ENCODE measurements around the gene CDADC1. TPM values are rescaled to one million over a fixed set of nuclear protein-coding genes. Genes with fewer than 3 reads are reported as not detected.

Gene CDADC1
- 3.2 TPM for polyA plus RNA-seq (2013, experiment 1 of 2)
- 5.9 TPM for polyA plus RNA-seq (2013, experiment 2 of 2)

DNA sequence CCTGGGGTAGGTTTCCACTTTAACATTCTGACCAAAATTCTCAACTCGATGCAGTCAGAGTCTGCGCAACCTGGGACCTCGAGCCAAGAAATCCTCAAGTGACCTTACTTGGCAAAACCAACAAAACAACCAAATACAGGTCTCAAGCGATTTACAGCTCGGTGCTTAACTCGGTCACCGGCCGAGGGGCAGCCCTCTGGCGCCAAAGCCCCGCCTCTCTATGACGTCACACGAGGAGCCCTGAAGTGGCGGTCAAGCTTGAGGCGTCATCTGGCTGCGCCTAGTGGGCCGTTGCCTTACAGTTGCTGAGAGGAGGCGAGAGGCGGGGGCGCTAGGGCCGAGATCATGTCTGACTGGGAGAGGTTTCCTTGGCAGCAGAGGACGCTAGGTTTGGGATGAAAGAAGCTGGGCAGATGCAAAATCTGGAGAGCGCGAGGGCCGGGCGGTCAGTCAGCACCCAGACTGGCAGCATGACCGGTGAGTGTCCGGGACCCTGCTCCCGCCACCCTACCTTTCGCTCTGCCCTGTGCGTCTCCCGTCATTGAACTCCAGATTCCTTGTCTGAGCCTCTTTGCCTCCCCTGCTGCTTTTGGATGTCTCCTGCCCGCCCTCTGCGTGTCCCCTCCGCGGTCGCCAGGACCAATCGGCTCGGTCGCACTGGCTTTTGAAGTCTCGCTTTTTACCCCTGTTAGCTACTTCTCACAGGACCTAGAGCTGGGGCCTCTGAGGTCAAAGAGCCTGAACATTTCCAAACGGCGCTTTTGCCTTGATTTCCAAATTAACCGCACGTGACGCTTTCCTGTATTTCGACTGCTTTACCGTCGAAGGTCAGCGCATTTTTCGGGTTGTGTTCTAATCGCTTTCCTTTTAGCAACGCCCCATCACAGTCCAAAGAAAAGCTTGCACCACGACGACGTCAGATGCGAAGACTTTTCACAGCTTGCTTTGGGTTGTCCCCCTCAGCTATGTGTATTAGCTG is at the start of gene CDADC1:
Gene CDADC1, plus strand, starts transcription at position 283 of the 979 bp plus-strand sequence. Its CDS starts 113 bp downstream, at position 396.
- H3K4me1 ChIP-seq (ENCODE audit: insufficient read depth, low read length) = peaks cover 13% of the 10 kb centered on the region; the same call in 1 of the 2 replicates
- H3K27ac ChIP-seq (ENCODE audit: low read depth, low read length) = peak within 1 kb of the TSS; percentile 65

DNA sequence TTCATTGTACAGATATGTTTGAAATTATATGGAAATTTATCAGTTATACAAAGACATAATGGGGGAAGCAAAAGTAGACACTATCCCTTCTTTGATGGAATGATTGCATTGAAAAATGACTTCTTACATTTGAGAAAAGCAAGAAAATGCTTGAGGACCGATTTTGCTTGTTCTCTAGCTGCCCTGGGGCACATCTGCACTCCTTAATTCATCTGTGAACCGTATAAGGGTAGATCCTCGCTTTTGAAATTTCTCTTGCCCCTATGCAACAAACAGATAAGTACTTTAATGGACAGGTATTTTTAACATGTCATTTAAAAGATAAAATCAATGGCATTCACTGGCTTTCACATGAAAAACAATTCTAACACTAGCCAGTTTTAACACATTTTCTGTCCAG is 41.1 kb upstream of the CDADC1 start:
- Histone ChIP-seq H3K4me1 (ENCODE audit: insufficient read depth, low read length) (no peaks in the 10 kb centered on the region), H3K27me3 (ENCODE audit: insufficient read depth, low read length) (no peaks in the 10 kb centered on the region), H3K9ac (ENCODE audit: low read depth, low read length) (no peak overlapping the region), H3K9me3 (ENCODE audit: insufficient read depth, low read depth, low read length) (no peaks in the 10 kb centered on the region), H3K36me3 (ENCODE audit: insufficient read depth, low read length) (peaks cover 88% of the 10 kb centered on the region), H3K27ac (ENCODE audit: low read depth, low read length) (no peak overlapping the region), H3K4me3 (ENCODE audit: low read length) (no peak overlapping the region)
- WGBS = 90% methylated on average over 3 of the region's 3 CpGs

More for the DNA sequence above, at the start of gene CDADC1:
- H3K4me3 ChIP-seq (ENCODE audit: low read length) = peak within 1 kb of the TSS; percentile 82
- H3K9ac ChIP-seq (ENCODE audit: low read depth, low read length) = peak within 1 kb of the TSS; percentile 73
- under 1% methylated on average over 56 of the region's 56 CpGs for WGBS
- no peaks in the 10 kb centered on the region for H3K9me3 ChIP-seq (ENCODE audit: insufficient read depth, low read depth, low read length)
- H3K27me3 ChIP-seq (ENCODE audit: insufficient read depth, low read length) = no peaks in the 10 kb centered on the region
- H3K36me3 ChIP-seq (ENCODE audit: insufficient read depth, low read length) = no peaks in the 10 kb centered on the region

DNA sequence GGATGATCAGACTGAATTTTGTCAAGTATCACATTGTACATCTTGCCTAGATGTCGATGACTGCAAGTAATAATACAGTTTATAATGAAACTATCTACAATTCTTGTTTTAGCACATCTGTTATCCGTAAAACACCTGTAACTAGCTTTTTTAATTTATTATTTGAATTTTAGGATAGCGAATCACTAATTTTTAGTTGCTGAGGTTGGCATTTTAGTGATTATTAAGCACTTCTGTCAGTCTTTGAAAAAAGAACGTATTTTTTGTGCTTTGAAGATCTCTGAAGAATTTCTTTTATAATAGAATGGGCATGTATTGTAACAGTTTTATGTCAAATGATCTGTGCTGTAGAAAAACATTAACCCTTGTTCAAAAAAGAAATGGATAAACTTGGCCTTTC is 39.1 kb upstream of the CDADC1 start:
- Histone ChIP-seq H3K4me1 (ENCODE audit: insufficient read depth, low read length) (no peaks in the 10 kb centered on the region), H3K36me3 (ENCODE audit: insufficient read depth, low read length) (peaks cover 68% of the 10 kb centered on the region), H3K4me3 (ENCODE audit: low read length) (no peak overlapping the region), H3K27me3 (ENCODE audit: insufficient read depth, low read length) (no peaks in the 10 kb centered on the region), H3K9ac (ENCODE audit: low read depth, low read length) (no peak overlapping the region), H3K9me3 (ENCODE audit: insufficient read depth, low read depth, low read length) (no peaks in the 10 kb centered on the region), H3K27ac (ENCODE audit: low read depth, low read length) (no peak overlapping the region)
- 97% methylated on average over 4 of the region's 4 CpGs for WGBS

DNA sequence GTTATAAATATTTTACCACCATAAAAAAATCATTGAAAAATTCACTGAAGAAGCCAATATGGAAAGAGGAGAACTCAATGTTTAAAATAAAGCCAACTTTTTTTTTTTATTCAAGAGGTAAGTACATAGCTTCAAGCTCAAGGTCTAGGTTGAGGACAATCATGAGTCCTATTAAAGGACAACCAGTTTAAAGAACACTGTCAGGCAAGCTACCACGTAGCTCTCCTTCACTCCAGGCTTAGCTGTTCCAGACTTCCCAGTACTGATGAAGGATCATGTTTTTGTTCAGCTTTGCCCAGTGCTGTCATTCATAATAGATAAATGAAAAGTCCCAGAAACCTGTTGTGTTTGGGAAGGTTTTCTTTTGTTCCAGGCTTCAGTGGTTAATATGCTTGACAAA is 37.6 kb upstream of the CDADC1 start:
- Histone ChIP-seq H3K27ac (ENCODE audit: low read depth, low read length) (no peak overlapping the region), H3K4me1 (ENCODE audit: insufficient read depth, low read length) (peaks cover 10% of the 10 kb centered on the region), H3K4me3 (ENCODE audit: low read length) (no peak overlapping the region), H3K36me3 (ENCODE audit: insufficient read depth, low read length) (peaks cover 53% of the 10 kb centered on the region), H3K27me3 (ENCODE audit: insufficient read depth, low read length) (no peaks in the 10 kb centered on the region), H3K9ac (ENCODE audit: low read depth, low read length) (no peak overlapping the region), H3K9me3 (ENCODE audit: insufficient read depth, low read depth, low read length) (no peaks in the 10 kb centered on the region)
- WGBS = 100% methylated on average over 1 of the region's 1 CpG

DNA sequence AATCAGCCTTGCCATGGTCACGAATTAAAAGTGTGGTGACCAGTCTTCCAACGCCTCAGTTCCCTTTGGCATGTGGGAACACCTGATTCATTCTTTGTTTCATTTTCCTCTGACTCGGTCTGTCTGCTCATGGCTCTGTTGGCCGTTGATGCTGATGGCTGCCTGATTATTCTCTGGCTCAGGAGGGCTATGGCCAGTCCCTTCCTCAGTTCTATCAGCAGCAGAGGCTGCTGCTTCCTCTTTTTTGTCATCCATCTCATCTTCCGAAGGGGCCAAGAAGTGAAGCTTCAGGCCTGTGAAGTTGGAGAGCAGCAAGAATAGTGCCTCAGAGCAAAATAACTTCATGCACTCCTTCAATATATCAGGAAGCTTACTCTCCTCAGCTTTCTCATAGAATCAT is 37.1 kb upstream of the CDADC1 start:
- Histone ChIP-seq H3K27me3 (ENCODE audit: insufficient read depth, low read length) (no peaks in the 10 kb centered on the region), H3K36me3 (ENCODE audit: insufficient read depth, low read length) (peaks cover 48% of the 10 kb centered on the region), H3K4me3 (ENCODE audit: low read length) (no peak overlapping the region), H3K9ac (ENCODE audit: low read depth, low read length) (no peak overlapping the region), H3K27ac (ENCODE audit: low read depth, low read length) (no peak overlapping the region), H3K4me1 (ENCODE audit: insufficient read depth, low read length) (peaks cover 12% of the 10 kb centered on the region), H3K9me3 (ENCODE audit: insufficient read depth, low read depth, low read length) (no peaks in the 10 kb centered on the region)
- WGBS = 95% methylated on average over 5 of the region's 5 CpGs

DNA sequence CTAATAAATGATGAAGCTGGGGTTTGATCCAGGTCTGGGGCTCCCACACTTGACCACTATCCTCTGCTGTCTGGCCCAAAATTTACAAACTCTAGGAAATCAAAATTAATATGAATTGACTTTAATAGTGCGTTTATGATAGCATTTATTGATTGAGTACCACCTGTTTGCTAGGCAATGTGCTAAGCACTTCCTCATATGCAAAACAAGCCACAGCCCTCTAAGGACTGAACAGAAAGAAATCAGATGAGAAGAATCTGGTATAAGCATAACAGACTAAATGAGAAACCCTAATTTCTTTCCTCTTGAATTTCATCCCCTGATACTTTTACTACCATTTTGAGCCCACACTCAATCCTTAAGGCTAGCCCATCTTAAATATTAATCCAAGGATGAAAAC is 34.2 kb upstream of the CDADC1 start:
- Histone ChIP-seq H3K9ac (ENCODE audit: low read depth, low read length) (no peak overlapping the region), H3K27me3 (ENCODE audit: insufficient read depth, low read length) (peaks cover 28% of the 10 kb centered on the region), H3K36me3 (ENCODE audit: insufficient read depth, low read length) (peaks cover 19% of the 10 kb centered on the region; the same call in 1 of the 2 replicates), H3K9me3 (ENCODE audit: insufficient read depth, low read depth, low read length) (no peaks in the 10 kb centered on the region), H3K27ac (ENCODE audit: low read depth, low read length) (no peak overlapping the region), H3K4me1 (ENCODE audit: insufficient read depth, low read length) (peaks cover 12% of the 10 kb centered on the region), H3K4me3 (ENCODE audit: low read length) (no peak overlapping the region)
- 88% methylated on average over 1 of the region's 1 CpG for WGBS

DNA sequence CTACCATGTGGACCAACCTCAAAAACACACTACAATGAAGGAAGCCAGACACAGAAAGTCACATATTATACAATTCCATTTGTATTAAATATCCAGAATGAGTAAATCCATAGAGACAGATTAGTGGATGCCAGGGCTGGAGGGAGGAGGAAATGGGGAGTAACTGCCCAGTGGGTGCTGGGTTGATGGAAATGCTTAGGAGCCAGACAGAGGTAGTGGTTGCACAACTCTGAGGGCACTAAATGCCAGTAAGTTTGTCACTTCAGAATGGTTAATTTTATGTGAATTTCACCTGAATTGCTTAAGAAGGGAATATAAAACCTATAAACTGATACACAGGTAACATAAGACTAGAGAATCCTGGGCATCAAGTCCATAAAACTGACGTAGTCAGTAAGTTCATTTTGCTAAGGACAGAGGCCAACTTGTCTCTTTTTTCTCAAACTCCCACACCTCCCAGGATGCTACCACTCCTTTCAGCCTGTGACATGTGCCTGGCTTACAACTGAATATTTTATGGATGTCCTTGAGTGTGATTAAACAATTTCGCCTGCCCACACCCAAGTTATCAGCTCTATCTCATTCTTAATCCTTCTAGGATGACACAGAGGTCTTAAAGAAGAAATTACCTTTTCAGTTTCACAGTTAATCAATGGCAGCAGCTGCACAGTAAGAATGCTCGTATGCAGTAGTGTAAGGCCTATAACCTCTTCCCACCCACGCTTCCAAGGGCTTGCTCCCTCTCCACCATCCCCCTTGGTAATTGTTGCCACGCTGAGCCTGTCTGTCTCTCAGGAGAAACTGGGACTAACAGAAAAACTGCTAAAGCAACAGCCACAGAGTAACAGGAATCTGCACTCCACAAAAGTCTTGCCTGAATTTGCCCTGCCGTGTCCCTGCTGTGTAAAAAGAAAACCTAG is 33.5 kb upstream of the CDADC1 start:
- Histone ChIP-seq H3K9me3 (ENCODE audit: insufficient read depth, low read depth, low read length) (no peaks in the 10 kb centered on the region), H3K27ac (ENCODE audit: low read depth, low read length) (no peak overlapping the region), H3K27me3 (ENCODE audit: insufficient read depth, low read length) (peaks cover 35% of the 10 kb centered on the region), H3K9ac (ENCODE audit: low read depth, low read length) (no peak overlapping the region), H3K36me3 (ENCODE audit: insufficient read depth, low read length) (peaks cover 12% of the 10 kb centered on the region; the same call in 1 of the 2 replicates), H3K4me1 (ENCODE audit: insufficient read depth, low read length) (peaks cover 18% of the 10 kb centered on the region), H3K4me3 (ENCODE audit: low read length) (no peak overlapping the region)
- WGBS = 82% methylated on average over 6 of the region's 6 CpGs

DNA sequence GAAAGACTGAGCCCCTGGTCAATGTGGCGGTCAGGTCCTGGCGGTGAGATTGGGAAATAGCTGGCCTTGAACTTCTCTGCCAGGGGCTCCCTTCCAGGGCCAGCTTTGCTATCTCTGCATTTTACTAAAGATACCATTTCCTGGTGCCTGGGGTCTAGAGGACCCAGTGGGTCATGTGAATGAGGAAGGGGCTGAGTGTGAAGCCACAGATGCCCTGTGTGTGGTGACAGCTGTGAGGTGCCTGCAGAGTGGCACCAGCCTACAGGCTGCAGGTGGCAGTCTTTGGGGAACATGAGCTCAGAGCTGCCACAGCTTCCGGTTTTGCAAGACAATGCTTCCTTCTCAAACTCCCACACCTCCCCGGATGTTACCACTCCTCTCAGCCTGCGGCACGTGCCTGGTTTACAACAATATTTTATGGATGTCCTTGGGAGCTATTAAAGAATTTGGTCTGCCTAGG is 32.8 kb upstream of the CDADC1 start:
- no peak overlapping the region for H3K4me3 ChIP-seq (ENCODE audit: low read length)
- H3K4me1 ChIP-seq (ENCODE audit: insufficient read depth, low read length) = peaks cover 18% of the 10 kb centered on the region
- 47% methylated on average over 6 of the region's 6 CpGs for WGBS
- H3K27ac ChIP-seq (ENCODE audit: low read depth, low read length) = no peak overlapping the region
- peaks cover 42% of the 10 kb centered on the region for H3K27me3 ChIP-seq (ENCODE audit: insufficient read depth, low read length)
- no peak overlapping the region for H3K9ac ChIP-seq (ENCODE audit: low read depth, low read length)
- H3K36me3 ChIP-seq (ENCODE audit: insufficient read depth, low read length) = peaks cover 6% of the 10 kb centered on the region; the same call in 1 of the 2 replicates
- no peaks in the 10 kb centered on the region for H3K9me3 ChIP-seq (ENCODE audit: insufficient read depth, low read depth, low read length)

DNA sequence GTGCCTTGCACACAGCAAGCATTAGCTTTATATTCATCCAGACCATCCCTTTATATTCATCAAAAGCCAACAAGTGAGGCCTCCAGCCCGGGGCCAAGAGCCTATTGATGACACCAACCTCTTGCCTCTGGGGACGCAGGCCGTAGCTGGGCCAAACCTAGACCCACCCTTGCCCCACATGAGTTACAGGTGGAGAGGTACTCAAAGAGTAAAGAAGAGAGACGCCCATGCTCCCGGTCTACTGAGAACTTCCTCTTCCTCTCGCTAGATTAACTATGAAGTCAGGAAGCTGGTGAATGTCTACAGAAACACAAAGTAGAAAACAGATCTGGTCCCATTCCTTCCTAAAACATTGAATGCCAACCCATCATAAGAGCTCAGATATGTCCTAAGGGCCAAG is 31.4 kb upstream of the CDADC1 start:
- 99% methylated on average over 6 of the region's 6 CpGs for WGBS

DNA sequence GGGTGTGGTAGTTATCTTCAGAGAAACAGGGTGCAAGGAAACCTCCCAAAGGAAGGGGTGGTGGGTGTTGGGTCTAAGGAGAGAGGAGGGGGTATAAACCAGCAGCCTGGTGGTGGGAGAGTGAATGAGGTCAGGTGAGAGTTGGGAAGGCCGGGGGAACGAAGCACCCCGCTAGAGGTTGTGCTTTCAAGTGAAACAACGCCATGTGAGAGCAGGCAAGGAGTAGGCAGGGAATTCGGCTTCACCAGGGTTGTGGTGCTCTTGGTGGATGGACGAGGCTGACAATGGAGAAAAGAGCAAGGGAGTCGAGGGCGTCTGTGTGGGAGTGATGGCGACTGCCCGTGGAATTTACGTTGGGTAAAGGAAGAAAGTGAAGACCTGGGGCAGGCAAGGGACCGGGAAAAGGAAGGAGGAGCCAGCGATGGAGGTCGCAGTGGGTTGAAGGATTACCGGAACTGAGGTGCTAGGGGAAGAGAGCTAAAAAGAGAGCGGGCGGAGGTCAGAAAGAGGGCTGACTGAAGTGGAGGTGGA is 29.7 kb upstream of the CDADC1 start:
- Histone ChIP-seq H3K27me3 (ENCODE audit: insufficient read depth, low read length) (peaks cover 73% of the 10 kb centered on the region), H3K4me3 (ENCODE audit: low read length) (peak overlapping the region; percentile 51)

More for the DNA sequence above, 31.4 kb upstream of the CDADC1 start:
- H3K9ac ChIP-seq (ENCODE audit: low read depth, low read length) = no peak overlapping the region
- no peaks in the 10 kb centered on the region for H3K9me3 ChIP-seq (ENCODE audit: insufficient read depth, low read depth, low read length)
- H3K36me3 ChIP-seq (ENCODE audit: insufficient read depth, low read length) = no peaks in the 10 kb centered on the region
- H3K27me3 ChIP-seq (ENCODE audit: insufficient read depth, low read length) = peaks cover 56% of the 10 kb centered on the region
- no peak overlapping the region for H3K4me3 ChIP-seq (ENCODE audit: low read length)
- H3K4me1 ChIP-seq (ENCODE audit: insufficient read depth, low read length) = peaks cover 18% of the 10 kb centered on the region
- no peak overlapping the region for H3K27ac ChIP-seq (ENCODE audit: low read depth, low read length)

More for the DNA sequence above, 29.7 kb upstream of the CDADC1 start:
- Histone ChIP-seq H3K9me3 (ENCODE audit: insufficient read depth, low read depth, low read length) (no peaks in the 10 kb centered on the region), H3K36me3 (ENCODE audit: insufficient read depth, low read length) (no peaks in the 10 kb centered on the region), H3K9ac (ENCODE audit: low read depth, low read length) (no peak overlapping the region), H3K4me1 (ENCODE audit: insufficient read depth, low read length) (peaks cover 18% of the 10 kb centered on the region), H3K27ac (ENCODE audit: low read depth, low read length) (no peak overlapping the region)
- WGBS = 37% methylated on average over 17 of the region's 17 CpGs
